H54 (cell line): ENCODE data around the gene STRIP1.
"Not testable (repeated sequence)": the region's sequence is repeated elsewhere in the genome, so short reads cannot be mapped to it uniquely, and the experiment has no call there.

Source experiments
- DNase-seq: peaks from one replicate; pipeline ENCODE4 v3.0.0; 2011; ENCODE audit warnings: low spot score, mixed read lengths; ENCODE audit not compliant: insufficient read length
- FAIRE-seq: peaks from 3 replicates; lab custom pipeline; 2011; peaks lifted over from hg19 to GRCh38; lab: Jason Lieb, UNC
- POLR2A ChIP-seq: IDR thresholded peaks from 2 replicates; pipeline ENCODE4 v1.6.1; 2011; ENCODE audit warnings: low read depth, mild to moderate bottlenecking, low read length

STRIP1 gene

DNA sequence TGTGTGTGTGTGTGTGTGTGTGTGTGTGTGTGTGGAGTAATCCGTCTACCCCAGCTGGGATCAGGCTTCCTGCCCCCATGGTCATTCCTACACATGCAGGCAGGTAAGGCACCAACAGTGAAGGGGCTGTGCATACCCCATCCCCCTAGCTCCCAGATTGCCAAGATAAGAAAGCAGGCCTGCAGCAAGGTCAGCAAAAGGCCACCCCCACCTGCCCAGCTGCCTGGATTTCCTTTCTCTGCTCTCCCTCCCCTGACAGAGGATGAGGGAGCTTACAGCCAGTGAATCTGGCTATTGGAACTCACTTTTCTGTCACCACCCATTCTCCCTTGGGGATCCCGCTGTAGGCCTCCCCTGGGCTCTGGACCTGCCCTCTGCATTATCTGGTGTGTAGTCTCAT is 28.2 kb downstream of the STRIP1 start:
- no peak for FAIRE-seq
- TF ChIP-seq POLR2A = no peak

DNA sequence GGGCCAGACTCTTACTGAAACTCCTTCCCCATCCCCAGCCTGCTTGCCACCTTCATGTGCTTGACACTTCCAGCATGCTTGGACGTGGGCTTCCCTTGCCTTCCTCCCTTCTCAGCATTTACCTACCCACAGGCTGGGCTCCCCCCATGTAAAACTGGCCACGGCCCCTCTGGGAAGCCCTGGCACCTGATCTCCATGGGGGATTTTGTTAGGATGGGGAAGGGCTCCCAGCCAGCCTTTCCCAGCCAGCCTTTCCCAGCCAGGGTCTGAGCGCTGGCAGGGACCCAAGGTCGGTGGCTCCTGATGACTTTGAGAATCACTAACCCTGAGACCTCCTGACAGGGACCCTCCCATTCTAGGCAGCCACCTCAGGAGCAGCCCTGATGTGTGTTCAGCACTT is 29.4 kb downstream of the STRIP1 start:
- DNase-seq (no peak), FAIRE-seq (no peak)
- no peak for TF ChIP-seq POLR2A

More for the DNA sequence above, 28.2 kb downstream of the STRIP1 start:
- no peak for DNase-seq

DNA sequence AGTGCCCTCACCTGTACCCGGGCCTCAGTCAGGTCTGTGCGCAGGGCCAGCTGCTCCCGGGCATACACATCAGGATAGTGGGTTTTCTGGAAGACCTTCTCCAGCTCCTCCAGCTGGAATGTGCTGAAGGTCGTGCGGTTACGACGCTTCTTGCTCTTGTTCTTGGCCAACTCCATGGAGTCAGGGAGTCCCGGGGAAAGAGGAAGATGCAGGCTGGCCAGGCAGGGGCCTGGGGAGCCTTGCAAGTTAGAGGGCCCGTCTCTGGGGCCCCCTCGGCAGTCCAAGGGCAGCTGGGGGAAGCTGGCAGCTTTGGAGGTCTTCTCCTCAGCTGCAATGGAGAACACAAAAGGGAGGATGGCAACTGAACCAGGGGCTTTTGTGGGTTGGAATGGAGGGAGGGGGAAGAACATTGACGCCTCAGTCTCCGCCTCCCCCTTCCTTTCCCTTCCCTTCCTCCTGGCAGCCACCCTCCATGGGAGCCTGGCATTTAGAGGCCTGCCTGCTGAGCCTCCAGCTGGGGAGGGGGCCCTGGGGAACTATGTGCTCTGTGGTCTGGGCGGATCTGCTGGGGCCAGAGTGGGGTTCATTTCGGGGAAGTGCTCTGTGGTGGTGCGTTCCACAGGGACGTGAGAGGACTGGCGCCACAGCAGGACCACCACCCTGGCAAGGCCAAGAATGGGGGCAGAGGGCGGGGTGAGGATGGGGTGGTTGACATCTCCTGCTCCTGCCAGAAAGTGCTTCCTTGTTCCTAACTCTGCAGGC is 30.3 kb downstream of the STRIP1 start:
- no peak for TF ChIP-seq POLR2A
- no peak for FAIRE-seq
- no peak for DNase-seq

DNA sequence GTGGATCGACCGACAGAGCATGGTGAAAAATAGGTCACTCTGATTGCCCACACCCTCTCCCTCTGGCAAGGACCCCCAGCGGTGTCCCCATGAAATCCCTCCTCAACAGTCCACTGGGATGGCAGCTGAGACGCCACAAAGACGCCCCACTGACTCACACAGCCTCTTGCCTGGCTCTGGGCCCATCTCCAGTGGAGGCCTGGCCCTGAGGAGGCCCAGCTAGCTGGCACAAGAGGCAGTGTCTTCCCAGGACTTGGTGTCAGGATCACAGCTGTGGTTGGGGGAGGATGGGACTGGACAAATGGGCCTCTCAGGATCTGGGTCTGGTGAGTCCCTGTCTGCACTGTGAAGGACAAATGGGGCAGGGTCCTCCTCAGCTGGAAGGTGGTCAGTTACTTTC is 31.4 kb downstream of the STRIP1 start:
- TF ChIP-seq POLR2A = no peak
- DNase-seq (peak; percentile 90), FAIRE-seq (no peak)

DNA sequence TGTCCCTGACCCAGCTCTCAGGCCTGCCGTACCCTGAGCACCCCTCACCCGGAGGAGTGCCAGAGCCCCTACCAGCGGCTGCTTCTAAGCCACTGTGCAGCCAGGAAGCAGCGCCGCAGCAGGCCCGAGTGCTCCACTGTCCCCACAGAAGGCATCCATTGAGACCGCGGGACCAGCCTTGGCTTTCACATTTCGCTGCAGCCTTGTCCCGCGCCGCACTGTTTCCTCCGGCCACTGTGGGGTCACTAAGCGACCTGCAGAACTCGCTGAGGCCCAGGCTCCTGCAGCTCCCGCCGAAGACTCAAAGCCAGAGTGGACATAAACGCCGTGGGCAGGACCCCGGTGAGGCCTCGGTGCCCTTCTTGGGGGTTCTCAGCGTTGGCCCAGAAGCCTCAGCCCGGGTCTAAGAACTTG is 33.1 kb downstream of the STRIP1 start:
- no peak for DNase-seq
- TF ChIP-seq POLR2A = no peak
- no peak for FAIRE-seq

DNA sequence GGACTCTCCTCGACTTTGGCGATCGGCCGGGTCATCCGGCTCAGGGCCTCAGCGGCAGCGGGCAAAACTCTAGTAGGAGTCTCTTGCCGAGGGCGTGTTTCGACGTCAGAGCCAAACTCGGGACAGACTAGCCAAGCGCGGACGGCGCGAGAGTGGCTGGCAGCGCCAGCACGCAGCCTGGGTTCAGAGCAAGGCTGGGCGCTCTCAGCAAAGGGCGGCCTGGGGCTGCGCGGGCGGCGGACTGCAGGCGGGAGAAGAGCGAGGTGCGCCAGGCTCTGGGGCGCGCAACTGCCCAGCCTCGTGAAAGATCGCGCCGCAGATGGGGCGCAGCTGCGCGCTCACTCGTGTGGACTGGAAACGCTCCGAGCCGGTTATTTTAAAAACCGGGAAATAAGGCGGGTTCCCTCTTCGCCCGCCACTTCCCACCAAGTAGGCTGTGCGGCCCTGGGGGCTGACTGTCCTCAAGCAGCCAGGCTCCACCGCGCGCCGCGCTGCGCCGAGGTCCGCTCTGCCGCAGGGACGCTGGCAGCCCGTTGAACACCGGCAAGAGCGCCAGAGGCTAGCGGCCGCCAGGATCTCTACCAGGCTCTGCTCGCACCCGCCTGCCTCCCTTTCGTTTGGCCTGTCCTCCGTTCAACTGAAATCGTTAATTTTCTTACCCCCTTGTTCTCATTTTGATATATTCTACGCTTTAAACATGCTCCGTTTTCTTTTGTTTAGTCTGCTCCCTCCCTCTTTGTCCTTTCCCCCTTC is 33.6 kb downstream of the STRIP1 start:
- DNase-seq (no peak), FAIRE-seq (no peak)
- no peak for TF ChIP-seq POLR2A

DNA sequence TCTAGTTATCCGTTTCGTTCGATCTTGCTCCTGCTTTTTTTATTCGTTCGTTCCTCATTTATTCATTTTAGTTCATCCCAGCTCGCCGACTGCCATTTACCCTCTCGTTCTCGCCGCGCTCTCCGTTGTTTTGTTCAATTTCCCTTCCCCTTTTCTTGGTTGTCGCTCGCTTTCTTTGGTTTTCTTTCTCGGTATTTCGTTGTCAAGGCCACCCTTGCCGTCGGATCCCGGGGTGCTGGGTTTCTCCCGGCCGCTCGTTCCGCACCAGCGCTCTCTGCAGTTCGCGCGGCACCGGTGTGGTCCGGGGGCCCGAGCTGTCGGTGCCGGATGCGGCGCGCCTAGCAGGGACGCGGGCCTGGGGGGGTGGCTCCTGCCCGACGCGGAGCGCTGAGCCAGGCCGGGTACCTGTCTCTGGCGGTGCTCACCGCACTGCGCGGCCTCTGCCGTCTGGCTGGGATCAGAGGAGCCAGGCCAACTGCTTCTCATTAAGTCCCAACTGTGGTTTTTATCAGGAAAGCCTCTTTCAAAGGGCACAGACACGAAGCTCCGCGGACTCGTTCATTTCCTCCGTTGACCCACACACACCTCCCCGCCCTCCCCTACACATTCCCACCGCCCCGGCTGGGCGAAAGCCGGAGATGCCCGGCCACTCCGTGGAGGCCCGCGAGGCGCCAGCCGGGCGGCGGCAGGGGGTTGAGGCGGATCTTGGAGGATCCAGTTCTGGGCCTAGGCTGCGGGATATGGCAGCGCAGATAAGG is 34.4 kb downstream of the STRIP1 start:
- no peak for DNase-seq
- FAIRE-seq = no peak
- no peak for TF ChIP-seq POLR2A

DNA sequence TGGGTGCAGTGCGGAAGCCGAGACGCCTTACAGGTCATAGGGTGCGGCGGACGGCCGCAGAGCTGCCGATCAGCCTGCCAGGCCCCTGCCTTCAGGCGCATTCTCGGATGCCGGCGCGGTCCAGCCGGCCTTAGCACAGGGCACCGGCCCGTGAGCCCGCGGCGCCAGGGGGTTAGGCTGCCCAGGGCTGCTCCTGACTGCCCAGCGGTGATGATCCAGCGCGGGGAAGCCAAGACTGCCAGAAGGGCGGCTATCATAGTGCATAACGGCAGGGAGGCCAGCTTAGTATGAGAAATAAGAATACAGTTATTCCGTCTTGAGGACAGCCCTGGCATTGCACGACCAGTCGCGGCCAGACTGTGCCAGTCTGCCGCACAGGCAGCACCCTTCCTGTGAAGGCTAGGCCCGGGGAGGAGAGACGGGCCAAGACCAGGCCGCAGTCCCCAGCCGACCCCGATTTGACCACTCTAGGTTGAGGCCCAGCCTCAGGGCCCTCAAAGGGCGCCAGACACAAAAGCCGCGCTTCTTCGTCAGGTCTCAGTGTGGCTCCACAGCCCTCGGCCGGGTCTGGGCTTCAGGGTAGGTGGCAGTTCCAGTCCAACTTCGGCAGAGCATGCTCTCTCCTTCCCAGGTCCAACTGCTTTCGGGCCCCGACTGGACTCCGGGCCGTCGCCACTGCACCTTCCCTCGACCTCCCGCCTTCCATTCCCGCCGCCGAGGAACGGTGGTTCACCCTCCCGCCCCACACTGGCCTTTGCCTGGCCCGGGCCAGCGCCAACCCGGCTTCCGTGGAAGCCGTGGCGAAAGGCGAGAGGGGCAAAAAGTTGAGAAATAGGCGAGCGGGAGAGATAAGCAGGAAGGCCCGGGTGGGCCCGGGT is 35.2 kb downstream of the STRIP1 start:
- DNase-seq = no peak
- FAIRE-seq = no peak

DNA sequence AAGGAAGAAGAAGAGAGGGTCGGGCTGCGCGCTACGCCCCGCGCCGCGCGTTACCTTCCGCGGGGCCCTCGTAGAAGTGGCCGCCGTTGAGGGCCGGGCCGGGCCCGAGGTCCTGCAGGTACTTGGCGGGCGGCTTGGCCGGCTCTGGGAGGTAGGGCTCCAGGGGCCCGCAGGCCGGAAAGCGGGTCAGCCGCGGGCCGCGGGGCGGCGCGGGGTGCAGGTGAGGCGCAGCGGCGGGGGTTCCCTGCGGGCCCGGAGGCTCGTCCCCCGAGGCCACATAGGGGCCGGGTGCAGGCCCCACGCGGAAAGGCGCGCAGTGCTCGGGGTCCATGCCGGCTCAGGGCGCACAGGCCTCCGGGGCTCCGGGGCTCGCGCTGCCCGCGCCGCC is 35.9 kb downstream of the STRIP1 start:
- no peak for TF ChIP-seq POLR2A
- FAIRE-seq (no peak), DNase-seq (no peak)

More for the DNA sequence above, 35.2 kb downstream of the STRIP1 start:
- TF ChIP-seq POLR2A = no peak

DNA sequence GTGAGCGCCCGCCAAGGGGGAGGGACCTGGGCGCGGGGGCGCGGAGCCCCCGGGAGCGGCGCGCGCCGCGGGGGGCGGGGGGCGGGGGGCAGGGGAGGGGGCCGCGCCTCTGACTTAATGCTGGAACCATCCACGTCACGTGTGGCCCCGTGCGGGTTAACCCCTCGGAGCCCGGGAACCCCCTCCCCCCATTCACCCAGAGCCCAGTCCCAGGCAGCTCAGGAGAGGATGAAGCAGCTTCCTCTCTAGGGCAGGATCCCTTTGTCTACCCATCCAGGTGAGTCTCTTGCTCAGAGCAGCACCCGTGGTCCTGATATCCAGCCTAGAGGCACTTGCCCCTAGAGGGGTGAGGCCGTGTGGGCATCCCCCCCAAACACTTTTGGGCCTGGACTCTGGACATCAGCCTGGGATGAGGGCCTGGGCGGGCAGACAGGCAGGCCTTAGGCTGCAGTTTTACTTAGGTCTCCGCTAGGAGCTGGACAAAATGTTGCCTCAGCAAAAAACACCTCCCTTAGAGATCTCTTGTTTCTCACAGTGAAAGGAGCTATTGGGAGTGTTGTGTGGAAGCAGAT is 36.3 kb downstream of the STRIP1 start, which contains the start of gene ALX3:
Gene ALX3, minus strand, starts transcription at position 2 of the 572 bp plus-strand sequence. CDS start 60 bp downstream, outside the sequence.
- DNase-seq (no peak), FAIRE-seq (no peak)
- no peak for TF ChIP-seq POLR2A

DNA sequence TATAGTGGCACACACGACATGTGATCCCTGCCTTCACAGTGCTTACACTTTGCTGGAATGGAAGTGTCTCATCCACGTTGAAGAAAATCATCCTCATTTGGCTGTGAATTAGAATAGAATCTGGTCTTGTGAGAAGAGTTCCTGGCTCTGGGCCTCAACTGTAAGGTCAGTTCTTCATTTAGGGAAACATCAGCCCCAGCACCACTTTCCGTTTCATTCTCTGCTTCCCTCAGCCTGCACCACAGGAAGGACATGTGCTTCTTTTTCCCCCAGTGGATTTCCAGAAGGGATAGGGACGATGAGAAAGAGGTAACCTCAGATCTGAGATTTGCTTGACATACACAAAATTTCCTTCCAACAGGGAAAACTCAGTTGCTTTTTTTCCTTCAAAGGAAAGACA is 39.7 kb downstream of the STRIP1 start:
- DNase-seq (no peak), FAIRE-seq (no peak)
- TF ChIP-seq POLR2A = no peak

DNA sequence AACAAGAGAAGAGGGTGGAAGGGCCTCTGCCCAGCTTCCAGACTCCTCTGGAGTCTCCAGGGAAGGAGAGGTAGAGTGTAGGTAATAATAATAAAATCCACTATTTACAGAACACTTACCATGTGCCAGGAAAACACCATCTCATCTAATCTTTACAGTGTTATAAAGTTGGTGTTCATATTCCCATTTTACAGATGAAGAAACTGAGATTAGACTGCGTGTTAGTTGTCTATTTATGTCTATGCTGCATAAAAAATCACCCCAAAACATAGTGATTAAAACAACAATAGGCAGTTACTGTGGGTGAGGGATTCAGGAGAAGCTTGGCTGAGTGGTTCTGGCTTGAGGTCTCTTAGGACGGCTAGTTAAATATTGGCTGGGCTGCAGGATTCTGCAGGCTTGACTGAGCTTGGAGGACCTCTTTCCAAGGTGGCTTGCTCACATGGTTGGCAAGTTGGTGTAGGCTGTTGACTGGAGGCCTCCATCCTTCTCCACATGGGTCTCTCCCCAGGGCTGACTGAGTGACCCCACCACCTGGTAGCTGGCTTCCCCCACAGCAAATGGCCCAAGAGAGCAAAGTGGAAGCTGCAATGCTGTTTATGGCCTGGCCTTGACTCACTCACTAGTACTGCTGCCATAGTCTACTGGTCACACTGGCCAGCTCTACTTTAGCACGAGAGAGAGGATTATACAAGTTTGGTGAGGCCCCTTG is 42.5 kb downstream of the STRIP1 start:
- DNase-seq = no peak
- FAIRE-seq = no peak
- no peak for TF ChIP-seq POLR2A

DNA sequence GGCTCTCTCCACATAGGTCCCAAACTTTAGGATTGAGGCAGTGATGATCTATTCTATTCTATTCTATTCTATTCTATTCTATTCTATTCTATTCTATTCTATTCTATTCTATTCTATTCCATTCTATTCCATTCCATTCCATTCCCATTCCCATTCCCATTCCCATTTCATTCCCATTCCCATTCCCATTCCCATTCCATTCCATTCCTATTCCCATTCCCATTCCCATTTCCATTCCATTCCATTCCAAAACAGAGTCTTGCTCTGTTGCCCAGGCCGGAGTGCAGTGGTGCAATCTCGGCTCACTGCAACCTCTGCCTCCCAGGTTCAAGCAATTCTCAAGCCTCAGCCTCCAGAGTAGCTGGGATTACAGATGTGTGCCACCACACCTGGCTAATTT is 45.6 kb downstream of the STRIP1 start:
- FAIRE-seq, DNase-seq: not testable (repeated sequence)
